ENCODE results near the gene CLCNKB.

GRCh38 chr1:16029288-16029687 is 14.3 kb upstream of the CLCNKB start:
- TF ChIP-seq CTCF (IDR thresholded peaks at IDR 0.05; ENCODE audit: extremely low read depth in 1 of 2, insufficient read depth in 1 of 2, low read depth in 1 of 2, low read length in 2 of 2) = no peak
- TF ChIP-seq JUN (IDR thresholded peaks at IDR 0.05; ENCODE audit: borderline replicate concordance, insufficient read depth, insufficient read length, low read depth) = no peak
- TF ChIP-seq POLR2A (IDR thresholded peaks at IDR 0.05; ENCODE audit: low read depth, low read length) = no peak
